ENCODE data around the gene DALRD3. TPM values are rescaled to one million over a fixed set of nuclear protein-coding genes. Genes with fewer than 3 reads are reported as not detected.

The DALRD3 gene
- total RNA-seq, 1 donor from 2014 or later = 33.1 TPM

DNA sequence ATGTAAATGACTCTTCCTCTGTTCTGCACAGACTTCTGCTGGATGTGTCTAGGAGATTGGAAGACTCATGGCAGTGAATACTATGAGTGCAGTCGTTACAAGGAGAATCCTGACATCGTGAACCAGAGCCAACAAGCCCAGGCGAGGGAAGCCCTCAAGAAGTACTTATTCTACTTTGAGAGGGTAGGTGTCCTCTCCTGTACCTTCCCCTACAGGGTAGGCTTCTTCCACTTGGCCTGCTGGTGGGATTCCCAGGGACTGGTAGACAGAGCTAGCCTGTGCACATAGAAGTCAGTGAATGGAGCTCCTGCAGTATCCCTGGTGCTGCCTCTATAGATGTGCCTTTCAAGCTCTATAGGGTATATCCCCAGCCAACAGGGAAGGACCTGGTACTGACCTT is 38.9 kb downstream of the DALRD3 start:
- ATAC-seq = no peak

- no peak for ATAC-seq
Measured at GRCh38 chr3:48974076-48974864, 44.1 kb downstream of the DALRD3 start.

DNA sequence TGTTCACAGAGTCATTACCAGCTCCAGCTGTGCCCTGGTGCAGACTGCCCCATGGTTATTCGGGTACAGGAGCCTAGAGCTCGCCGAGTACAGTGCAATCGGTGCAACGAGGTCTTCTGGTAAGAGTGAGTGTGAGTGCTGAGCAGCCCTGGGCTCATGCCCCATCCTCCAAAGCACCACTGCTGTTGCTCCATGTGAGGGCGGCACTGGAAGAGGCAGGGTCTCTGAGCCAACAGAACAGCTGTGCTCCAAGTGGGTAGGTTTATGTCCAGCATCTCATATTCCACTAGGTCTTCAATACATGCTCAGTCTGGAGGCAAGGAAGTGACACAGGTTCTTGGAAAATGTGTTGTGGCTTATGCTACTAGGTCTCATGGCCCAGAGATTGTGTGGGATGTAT is 47.8 kb downstream of the DALRD3 start:
- ATAC-seq = no peak

DNA sequence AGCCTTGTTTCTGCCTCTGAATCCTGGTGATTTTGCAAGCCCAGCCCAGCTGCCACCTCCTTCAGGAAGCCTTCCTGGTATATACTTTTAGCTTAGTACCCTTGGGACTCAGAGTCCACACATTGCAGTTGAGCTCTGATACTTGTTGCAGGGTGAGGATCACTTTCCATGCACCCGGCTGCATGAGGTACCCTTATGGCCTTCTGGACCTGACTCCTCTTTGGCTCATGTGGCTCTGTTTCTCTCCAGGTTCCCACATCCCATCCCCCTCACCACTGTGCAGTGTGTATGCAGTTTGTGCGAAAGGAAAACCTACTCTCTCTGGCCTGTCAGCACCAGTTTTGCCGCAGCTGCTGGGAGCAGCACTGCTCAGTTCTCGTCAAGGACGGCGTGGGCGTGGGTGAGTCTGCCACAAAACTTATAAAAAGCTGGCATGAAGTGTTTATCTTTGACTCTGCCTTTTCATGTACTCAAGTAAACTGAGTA is 51.5 kb downstream of the DALRD3 start:
- peak; percentile 59 for ATAC-seq

DNA sequence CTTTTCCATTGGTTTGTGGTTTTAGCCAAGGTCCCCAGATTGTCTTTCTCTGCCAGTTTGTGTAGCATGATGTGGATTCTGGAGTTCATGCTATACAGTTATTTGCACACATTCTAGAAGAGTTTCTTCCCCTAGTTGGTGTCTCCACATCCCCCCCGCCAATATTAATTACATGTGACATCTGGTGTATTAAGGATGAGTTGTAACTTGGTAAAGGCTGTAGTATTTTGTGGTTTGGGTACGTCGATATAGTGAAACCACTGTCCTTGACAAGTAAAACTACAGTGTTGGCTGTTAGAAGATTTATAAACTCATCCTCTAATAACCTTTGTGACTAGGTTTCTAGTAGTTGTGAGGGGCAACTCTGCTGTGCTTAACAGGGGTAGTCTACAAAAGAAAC is 52.0 kb downstream of the DALRD3 start:
- no peak for ATAC-seq

Other genes starting within 250 kb of the DALRD3 start
- gene PRKAR2A, start 170.7 kb downstream of the DALRD3 start, total RNA-seq = 46.3 TPM
- 4.7 TPM for gene SLC25A20, start 119.7 kb downstream of the DALRD3 start, total RNA-seq
- 48.6 TPM for gene ARIH2, start 99.7 kb downstream of the DALRD3 start, total RNA-seq
- 8.4 TPM for gene P4HTM, start 28.3 kb downstream of the DALRD3 start, total RNA-seq
- 36.3 TPM for gene WDR6, start 11.2 kb downstream of the DALRD3 start, total RNA-seq
- 44.0 TPM for gene NDUFAF3, start 3.5 kb upstream of the DALRD3 start, total RNA-seq
- gene IMPDH2, start 10.8 kb upstream of the DALRD3 start, total RNA-seq = 270 TPM
- 62.4 TPM for gene QRICH1, start 75.5 kb upstream of the DALRD3 start, total RNA-seq
- gene QARS1, start 86.2 kb upstream of the DALRD3 start, total RNA-seq = 252 TPM
- gene USP19, start 102.2 kb upstream of the DALRD3 start, total RNA-seq = 36.2 TPM
- 69.7 TPM for gene LAMB2, start 114.5 kb upstream of the DALRD3 start, total RNA-seq
- 15.7 TPM for gene CCDC71, start 147.8 kb upstream of the DALRD3 start, total RNA-seq
- 39.6 TPM for gene KLHDC8B, start 153.0 kb upstream of the DALRD3 start, total RNA-seq

All from esophagus mucosa (tissue), 1 donor.